GM12865 (cell line): ENCODE measurements around the gene SHCBP1.

Source experiments
- DNase-seq: peaks from one replicate; pipeline ENCODE4 v3.0.0; 2010; ENCODE audit warnings: low read depth
- H3K4me3 ChIP-seq: 2 replicates; pipeline ENCODE4 v1.5.1; 2011; ENCODE audit warnings: mild to moderate bottlenecking, low read depth, low read length, control low read depth
- TF ChIP-seq, protein P1 (sequence below): IDR thresholded peaks from 2 replicates; pipeline ENCODE4 v1.5.1; 2011; ENCODE audit warnings: low read length, control low read depth, low read depth, inconsistent platforms; ENCODE audit not compliant: insufficient read depth; ENCODE audit errors: missing control alignments

Gene SHCBP1, protein sequence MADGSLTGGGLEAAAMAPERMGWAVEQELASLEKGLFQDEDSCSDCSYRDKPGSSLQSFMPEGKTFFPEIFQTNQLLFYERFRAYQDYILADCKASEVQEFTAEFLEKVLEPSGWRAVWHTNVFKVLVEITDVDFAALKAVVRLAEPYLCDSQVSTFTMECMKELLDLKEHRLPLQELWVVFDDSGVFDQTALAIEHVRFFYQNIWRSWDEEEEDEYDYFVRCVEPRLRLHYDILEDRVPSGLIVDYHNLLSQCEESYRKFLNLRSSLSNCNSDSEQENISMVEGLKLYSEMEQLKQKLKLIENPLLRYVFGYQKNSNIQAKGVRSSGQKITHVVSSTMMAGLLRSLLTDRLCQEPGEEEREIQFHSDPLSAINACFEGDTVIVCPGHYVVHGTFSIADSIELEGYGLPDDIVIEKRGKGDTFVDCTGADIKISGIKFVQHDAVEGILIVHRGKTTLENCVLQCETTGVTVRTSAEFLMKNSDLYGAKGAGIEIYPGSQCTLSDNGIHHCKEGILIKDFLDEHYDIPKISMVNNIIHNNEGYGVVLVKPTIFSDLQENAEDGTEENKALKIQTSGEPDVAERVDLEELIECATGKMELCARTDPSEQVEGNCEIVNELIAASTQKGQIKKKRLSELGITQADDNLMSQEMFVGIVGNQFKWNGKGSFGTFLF

DNA sequence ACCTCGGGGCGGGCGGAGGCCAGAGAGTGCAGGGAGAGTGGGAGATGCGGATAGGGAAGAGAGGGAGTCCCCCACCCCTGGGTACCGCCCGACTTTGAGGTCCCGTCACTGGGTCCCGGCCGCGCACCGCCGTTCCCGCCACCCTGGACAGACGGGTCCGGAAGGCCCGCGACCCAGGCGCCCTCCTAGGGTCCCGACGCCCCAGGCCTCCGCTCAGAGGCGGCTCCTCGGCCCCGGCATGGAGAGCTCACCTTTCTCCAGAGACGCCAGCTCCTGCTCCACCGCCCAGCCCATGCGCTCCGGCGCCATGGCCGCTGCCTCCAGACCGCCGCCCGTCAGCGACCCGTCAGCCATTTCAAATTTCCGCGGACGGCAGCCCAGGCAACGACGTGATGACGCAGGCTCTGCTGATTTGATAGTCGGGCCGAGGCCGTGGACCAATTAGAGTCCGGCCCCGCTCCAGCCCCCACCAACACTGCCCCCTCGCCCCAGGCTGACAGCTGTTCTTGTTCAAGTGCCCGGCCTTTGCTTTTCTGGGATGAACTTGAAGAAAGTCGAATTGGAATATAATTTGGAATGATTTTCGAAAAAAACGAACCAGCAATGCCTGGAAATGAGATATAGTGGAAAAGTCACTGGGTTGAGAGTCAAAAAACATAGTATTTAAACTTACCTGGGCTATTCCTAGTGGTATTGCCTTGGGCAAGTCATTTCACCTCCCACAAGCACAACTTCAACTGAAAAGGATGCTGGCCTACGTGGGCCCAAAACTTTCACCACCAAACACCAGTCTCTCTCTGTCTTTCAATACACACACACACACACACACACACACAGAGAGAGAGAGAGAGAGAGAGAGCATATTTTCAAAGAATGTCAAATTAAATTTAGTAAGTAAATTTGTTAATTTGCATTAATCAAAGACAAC lies at the start of gene SHCBP1:
TSS of gene SHCBP1 (minus strand) at position 374 of the 928 bp plus-strand sequence. CDS start at position 354, 20 bp downstream.
- peak within 1 kb of the TSS; percentile 82 for H3K4me3 ChIP-seq
- TF ChIP-seq, protein P1, sequence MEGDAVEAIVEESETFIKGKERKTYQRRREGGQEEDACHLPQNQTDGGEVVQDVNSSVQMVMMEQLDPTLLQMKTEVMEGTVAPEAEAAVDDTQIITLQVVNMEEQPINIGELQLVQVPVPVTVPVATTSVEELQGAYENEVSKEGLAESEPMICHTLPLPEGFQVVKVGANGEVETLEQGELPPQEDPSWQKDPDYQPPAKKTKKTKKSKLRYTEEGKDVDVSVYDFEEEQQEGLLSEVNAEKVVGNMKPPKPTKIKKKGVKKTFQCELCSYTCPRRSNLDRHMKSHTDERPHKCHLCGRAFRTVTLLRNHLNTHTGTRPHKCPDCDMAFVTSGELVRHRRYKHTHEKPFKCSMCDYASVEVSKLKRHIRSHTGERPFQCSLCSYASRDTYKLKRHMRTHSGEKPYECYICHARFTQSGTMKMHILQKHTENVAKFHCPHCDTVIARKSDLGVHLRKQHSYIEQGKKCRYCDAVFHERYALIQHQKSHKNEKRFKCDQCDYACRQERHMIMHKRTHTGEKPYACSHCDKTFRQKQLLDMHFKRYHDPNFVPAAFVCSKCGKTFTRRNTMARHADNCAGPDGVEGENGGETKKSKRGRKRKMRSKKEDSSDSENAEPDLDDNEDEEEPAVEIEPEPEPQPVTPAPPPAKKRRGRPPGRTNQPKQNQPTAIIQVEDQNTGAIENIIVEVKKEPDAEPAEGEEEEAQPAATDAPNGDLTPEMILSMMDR = no peak
- DNase-seq = peak; percentile 92

DNA sequence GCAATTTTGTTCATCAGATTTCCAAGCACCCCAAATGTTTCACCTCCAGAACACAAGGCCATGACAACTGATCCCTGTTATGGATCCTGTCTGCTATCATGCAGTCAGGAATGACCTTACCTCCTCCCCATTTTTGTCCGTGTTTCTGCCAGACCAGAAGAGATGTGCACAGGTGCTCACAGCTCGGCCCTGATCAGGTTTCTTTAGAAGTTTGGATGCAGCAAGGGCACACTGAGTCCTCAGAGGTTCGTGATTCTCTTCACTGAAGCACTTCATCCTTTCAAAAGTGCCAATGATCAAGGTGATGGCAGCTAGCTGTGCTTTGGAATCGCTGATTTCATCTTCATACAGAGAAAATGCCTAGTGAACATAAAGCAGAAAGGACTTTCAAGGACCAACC lies 40.9 kb upstream of the SHCBP1 start:
- no peak overlapping the region for H3K4me3 ChIP-seq
- DNase-seq = no peak
- TF ChIP-seq, protein P1 = no peak

DNA sequence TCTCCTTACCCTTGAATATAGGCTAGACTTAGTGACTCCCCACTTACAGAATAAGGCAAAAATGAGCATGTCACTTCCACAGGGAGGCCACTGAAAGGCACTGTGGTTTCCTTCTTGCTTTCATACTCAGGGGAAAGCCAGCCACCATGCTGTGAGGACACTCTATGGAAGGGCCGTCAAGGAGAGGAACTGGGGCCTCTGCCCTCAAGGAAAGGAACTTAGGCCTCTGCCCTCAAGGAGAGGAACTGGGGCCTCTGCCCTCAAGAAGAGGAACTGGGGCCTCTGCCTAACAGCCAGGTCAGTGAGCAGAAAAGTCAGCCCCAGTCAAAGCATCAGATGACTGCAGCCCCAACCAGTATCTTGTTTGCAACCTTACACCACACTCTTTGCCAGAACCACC lies 37.7 kb upstream of the SHCBP1 start:
- no peak overlapping the region for H3K4me3 ChIP-seq
- peak; percentile 91 for DNase-seq
- TF ChIP-seq, protein P1 = no peak

DNA sequence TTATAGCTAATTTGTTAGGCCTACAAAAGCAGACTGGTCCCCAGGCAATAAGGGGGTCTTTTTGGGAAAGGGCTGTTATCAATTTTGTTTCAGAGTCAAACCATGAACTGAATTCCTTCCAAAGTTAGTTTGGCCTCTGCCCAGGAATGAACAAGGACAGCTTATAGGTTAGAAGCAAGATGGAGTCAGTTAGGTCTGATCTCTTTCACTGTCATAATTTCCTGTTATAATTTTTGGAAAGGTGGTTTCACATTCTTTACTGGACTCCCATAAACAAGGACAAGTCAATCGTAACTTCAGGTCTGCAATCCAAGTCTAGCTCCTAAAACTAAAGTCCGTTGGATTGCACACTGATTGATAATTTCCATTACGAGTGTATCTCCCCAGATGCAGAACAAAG lies 30.1 kb upstream of the SHCBP1 start:
- TF ChIP-seq, protein P1 = no peak
- no peak for DNase-seq
- no peak overlapping the region for H3K4me3 ChIP-seq

DNA sequence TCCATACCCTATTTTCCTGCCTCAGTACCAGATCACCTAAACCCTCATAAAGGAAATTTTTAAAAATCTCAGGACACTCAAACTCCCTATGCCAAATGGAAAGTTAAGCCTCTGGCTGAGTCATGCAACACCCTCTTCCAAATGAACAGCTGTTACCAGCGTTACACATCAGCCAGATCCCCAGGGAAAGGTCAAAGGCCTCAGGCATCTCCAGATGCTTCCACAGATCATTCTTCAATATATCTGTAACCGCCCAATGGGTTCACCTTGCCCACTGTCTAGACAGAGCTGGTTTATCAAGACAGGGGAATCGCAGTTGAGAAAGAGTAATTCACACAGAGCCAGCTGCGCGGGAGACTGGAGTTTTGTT lies 29.1 kb upstream of the SHCBP1 start:
- H3K4me3 ChIP-seq = no peak overlapping the region
- TF ChIP-seq, protein P1 = no peak
- no peak for DNase-seq

DNA sequence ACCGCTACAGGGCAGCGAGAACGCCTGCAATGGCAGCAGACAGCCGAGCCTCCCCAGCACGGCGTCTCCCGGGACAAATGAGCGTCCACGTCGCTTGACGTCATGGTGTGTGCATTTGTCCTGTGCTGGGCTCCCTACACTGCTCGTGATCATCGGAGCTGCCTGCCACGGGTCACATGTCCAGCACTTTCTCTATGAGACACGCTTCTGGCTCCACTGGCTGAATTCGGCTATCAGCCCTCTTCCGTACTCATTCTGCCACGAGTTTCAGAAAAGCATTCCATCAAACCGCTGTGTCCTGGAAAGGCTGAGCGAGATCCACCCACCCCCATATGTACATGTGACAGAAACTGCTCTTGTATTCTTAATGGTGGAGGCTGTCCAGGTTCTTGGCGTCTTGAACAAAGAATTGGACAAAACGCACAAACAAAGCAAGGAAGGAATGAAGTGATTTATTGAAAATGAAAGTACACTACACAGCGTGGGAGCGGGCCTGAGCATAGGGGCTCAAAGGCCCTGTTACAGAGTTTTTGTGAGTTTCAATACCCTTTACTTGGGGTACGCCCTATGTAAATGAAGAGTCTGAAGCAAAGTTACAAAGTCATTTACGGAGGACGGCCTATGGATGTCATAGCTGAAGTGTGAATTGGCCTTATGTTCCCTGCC lies 28.5 kb upstream of the SHCBP1 start:
- DNase-seq = no peak
- TF ChIP-seq, protein P1 = no peak
- H3K4me3 ChIP-seq = no peak overlapping the region
